IMR-90 (cell line): ENCODE measurements around the gene PCP2. TPM values are rescaled to one million over a fixed set of nuclear protein-coding genes. Genes with fewer than 3 reads are reported as not detected.

ENCODE experiments used
- ATAC-seq: fragments of 200-7000 bp; cut with Tn5 transposase; 2 replicates; pipeline ENCODE4 v1.9.1; 2020; ENCODE audit warnings: low read depth, mild to moderate bottlenecking, moderate library complexity
- BruUV-seq: library from RNA; stranded (reverse); fragments of 400-500 nt; replicated peaks from 2 replicates; lab custom pipeline; 2021; lab: Mats Ljungman, UMichigan
- CTCF ChIA-PET: fragments of 300-600 bp; formaldehyde crosslinking; extraction: SDS; loops from one replicate; lab custom pipeline; 2021; ENCODE audit warnings: antibody characterized with exemption; lab: Yijun Ruan, JAX
- POLR2A ChIA-PET: fragments of 300-600 bp; sonication (Branson Sonifier 250); formaldehyde crosslinking; loops from one replicate; lab custom pipeline; 2022; ENCODE audit warnings: antibody characterized with exemption; ENCODE audit not compliant: unreplicated experiment; lab: Charles Lee
- DNase-seq: peaks from one replicate; pipeline ENCODE4 v3.0.0; 2013
- H2AFZ ChIP-seq: replicated peaks from 2 replicates; pipeline ENCODE3; 2013; ENCODE audit warnings: low read length, mild to moderate bottlenecking; ENCODE audit not compliant: poor library complexity
- H2AK5ac ChIP-seq: 2 replicates; pipeline ENCODE4 v1.6.1; 2013; ENCODE audit warnings: low read depth, low read length, inconsistent platforms
- H2AK9ac ChIP-seq: replicated peaks from 2 replicates; pipeline ENCODE3; 2013; ENCODE audit warnings: mild to moderate bottlenecking, low read depth, low read length, moderate library complexity; ENCODE audit not compliant: poor library complexity
- H2BK120ac ChIP-seq: 2 replicates; pipeline ENCODE4 v1.6.1; 2013; ENCODE audit warnings: low read depth, low read length, inconsistent platforms
- H2BK15ac ChIP-seq: 3 replicates; pipeline ENCODE4 v1.6.1; 2013; ENCODE audit warnings: low read depth, low read length, inconsistent platforms
- H2BK20ac ChIP-seq: 2 replicates; pipeline ENCODE4 v1.6.1; 2013; ENCODE audit warnings: low read depth, mild to moderate bottlenecking, inconsistent platforms, low read length, moderate library complexity
- H2BK5ac ChIP-seq: 2 replicates; pipeline ENCODE4 v1.6.1; 2013; ENCODE audit warnings: mild to moderate bottlenecking, low read depth, low read length, inconsistent platforms; ENCODE audit not compliant: poor library complexity, severe bottlenecking
- H3K14ac ChIP-seq: replicated peaks from 2 replicates; pipeline ENCODE4 v1.6.1; 2013; ENCODE audit warnings: low read depth, low read length, inconsistent platforms
- H3K18ac ChIP-seq: 2 replicates; pipeline ENCODE4 v1.6.1; 2013; ENCODE audit warnings: low read depth, low read length, control low read depth
- H3K23ac ChIP-seq: 2 replicates; pipeline ENCODE4 v1.6.1; 2013; ENCODE audit warnings: low read depth, low read length, inconsistent platforms
- H3K27ac ChIP-seq: 2 replicates; pipeline ENCODE4 v1.5.1; 2013; ENCODE audit warnings: mild to moderate bottlenecking, control low read depth, low read length; ENCODE audit not compliant: insufficient read depth
- H3K27me3 ChIP-seq: 2 replicates; pipeline ENCODE4 v1.6.1; 2013; ENCODE audit warnings: low read length; ENCODE audit not compliant: control insufficient read depth, insufficient read depth
- H3K36me3 ChIP-seq: 2 replicates; pipeline ENCODE4 v1.6.1; 2013; ENCODE audit warnings: low read length, mixed read lengths; ENCODE audit not compliant: control insufficient read depth, insufficient read depth
- H3K4ac ChIP-seq: 2 replicates; pipeline ENCODE4 v1.6.1; 2013; ENCODE audit warnings: low read depth, low read length, inconsistent platforms
- H3K4me1 ChIP-seq: 2 replicates; pipeline ENCODE4 v1.6.1; 2013; ENCODE audit warnings: low read length, mixed read lengths; ENCODE audit not compliant: control insufficient read depth, insufficient read depth
- H3K4me2 ChIP-seq: 2 replicates; pipeline ENCODE4 v1.6.1; 2013; ENCODE audit warnings: low read depth, mild to moderate bottlenecking, control low read depth, low read length, moderate library complexity
- H3K4me3 ChIP-seq: 2 replicates; pipeline ENCODE4 v1.5.1; 2013; ENCODE audit warnings: low read depth, mild to moderate bottlenecking, control low read depth, low read length, moderate library complexity; ENCODE audit not compliant: insufficient read depth
- H3K56ac ChIP-seq: 2 replicates; pipeline ENCODE4 v1.6.1; 2013; ENCODE audit warnings: low read length, inconsistent platforms; ENCODE audit not compliant: insufficient read depth; ENCODE audit errors: extremely low read depth
- H3K79me1 ChIP-seq, 2 experiments: 2 replicates each; pipeline ENCODE4 v1.6.1; 2013; ENCODE audit warnings: low read length in 2 of 2, inconsistent platforms in 1 of 2, low read depth in 1 of 2
- H3K9ac ChIP-seq: 2 replicates; pipeline ENCODE4 v1.6.1; 2013; ENCODE audit warnings: low read depth, low read length, control low read depth
- H3K9me1 ChIP-seq: 2 replicates; pipeline ENCODE4 v1.6.1; 2013; ENCODE audit warnings: low read length, inconsistent platforms; ENCODE audit not compliant: insufficient read depth
- H3K9me3 ChIP-seq: 2 replicates; pipeline ENCODE4 v1.6.1; 2013; ENCODE audit warnings: low read length; ENCODE audit not compliant: control insufficient read depth, insufficient read depth
- H4K20me1 ChIP-seq: 2 replicates; pipeline ENCODE4 v1.6.1; 2013; ENCODE audit warnings: low read length, inconsistent platforms; ENCODE audit not compliant: insufficient read depth
- H4K5ac ChIP-seq: 2 replicates; pipeline ENCODE4 v1.6.1; 2013; ENCODE audit warnings: mild to moderate bottlenecking, low read depth, low read length, control low read depth
- H4K8ac ChIP-seq, 2 experiments: 2 replicates each; pipeline ENCODE4 v1.6.1; 2013; ENCODE audit warnings: low read depth in 2 of 2, low read length in 2 of 2, control low read depth in 1 of 2, inconsistent platforms in 1 of 2
- H4K91ac ChIP-seq: 2 replicates; pipeline ENCODE4 v1.6.1; 2013; ENCODE audit warnings: low read depth, low read length, inconsistent platforms; ENCODE audit not compliant: insufficient read depth
- CEBPB ChIP-seq: IDR thresholded peaks from 2 replicates; pipeline ENCODE4 v1.6.1; 2012; ENCODE audit warnings: low read depth, low read length, improper control_type of control experiment
- CHD1 ChIP-seq: IDR thresholded peaks from 2 replicates; pipeline ENCODE4 v1.6.1; 2012; ENCODE audit warnings: low read depth, low read length, improper control_type of control experiment
- FOS ChIP-seq: fragments of 150-350 bp; IDR thresholded peaks from 2 replicates; pipeline ENCODE4 v1.6.1; 2016; ENCODE audit warnings: low read depth, low read length
- MAZ ChIP-seq: IDR thresholded peaks from 2 replicates; pipeline ENCODE4 v1.6.1; 2012; ENCODE audit warnings: low read depth, mild to moderate bottlenecking, low read length, improper control_type of control experiment, moderate library complexity, borderline replicate concordance
- NFE2L2 ChIP-seq: fragments of 150-350 bp; IDR thresholded peaks from 2 replicates; pipeline ENCODE4 v1.6.1; 2016; ENCODE audit warnings: low read depth, mild to moderate bottlenecking, low read length
- RAD21 ChIP-seq: IDR thresholded peaks from 2 replicates; pipeline ENCODE4 v1.6.1; 2012; ENCODE audit warnings: low read length, improper control_type of control experiment
- RCOR1 ChIP-seq: IDR thresholded peaks from 2 replicates; pipeline ENCODE4 v1.6.1; 2012; ENCODE audit warnings: mild to moderate bottlenecking, low read length, improper control_type of control experiment; ENCODE audit not compliant: insufficient replicate concordance
- RFX5 ChIP-seq: IDR thresholded peaks from 2 replicates; pipeline ENCODE4 v1.8.0; 2012; ENCODE audit warnings: low read depth, mild to moderate bottlenecking, low read length, moderate library complexity
- SMC3 ChIP-seq: fragments of 150-350 bp; IDR thresholded peaks from 2 replicates; pipeline ENCODE4 v1.6.1; 2016; ENCODE audit warnings: low read depth, mild to moderate bottlenecking, antibody characterized with exemption, low read length, moderate library complexity
- WGBS, 2 experiments: methylation state at CpG; one replicate each; pipeline versions ENCODE4 v1.1.5 to v1.1.7; 2013; ENCODE audit warnings: missing lambda C conversion rate in 2 of 2; ENCODE audit not compliant: insufficient read length in 1 of 2; ENCODE audit errors: extremely low coverage in 2 of 2; 5-methylcytosine and 5-hydroxymethylcytosine counted together
- dilution Hi-C: fragments of 300-500 bp; cut with HindIII; formaldehyde crosslinking; loops from one replicate; pipeline ENCODE4 v1.14.3; 2018; ENCODE audit warnings: low sequenced_read_pairs; ENCODE audit not compliant: unreplicated experiment
- in situ Hi-C: fragments of 300-500 bp; cut with MboI; formaldehyde crosslinking; loops from 3 replicates; pipeline ENCODE4 v1.14.3; 2019; ENCODE audit warnings: low sequenced_read_pairs, inconsistent platforms, mixed read lengths
- intact Hi-C: fragments of 100-400 bp; cut with micrococcal nuclease; formaldehyde crosslinking; loops from 2 replicates; pipeline ENCODE4 v1.10.0; 2022
- polyA plus RNA-seq, 3 experiments: library from polyadenylated mRNA; depleted of rRNA; stranded (reverse); fragments of >200 nt; gene quantifications; 2 replicates each; pipeline ENCODE4 v1.2.3, GENCODE V29; 2012; ENCODE audit warnings: low replicate concordance in 1 of 3
- total RNA-seq: library from RNA; depleted of rRNA; stranded (reverse); fragments of >200 nt; gene quantifications from 2 replicates; pipeline ENCODE4 v1.2.3, GENCODE V29; 2012
- TF ChIP-seq, protein P1 (sequence below): conservative IDR thresholded peaks from 2 replicates; pipeline ENCODE4 v1.5.1; 2012; ENCODE audit warnings: mild to moderate bottlenecking, low read depth, low read length, improper control_type of control experiment
- TF ChIP-seq, protein P2 (sequence below): fragments of 150-350 bp; IDR thresholded peaks from 2 replicates; pipeline ENCODE4 v1.6.1; 2016; ENCODE audit warnings: low read depth, mild to moderate bottlenecking, low read length, moderate library complexity, borderline replicate concordance
- TF ChIP-seq, protein P3 (sequence below): fragments of 150-350 bp; IDR thresholded peaks from 2 replicates; pipeline ENCODE4 v1.6.1; 2017; ENCODE audit warnings: mild to moderate bottlenecking, antibody characterized with exemption, low read length, low read depth

The PCP2 gene
- total and polyA plus RNA-seq, 2 of the 4 experiments (the other 2 are of a cell fraction) = not detected

DNA sequence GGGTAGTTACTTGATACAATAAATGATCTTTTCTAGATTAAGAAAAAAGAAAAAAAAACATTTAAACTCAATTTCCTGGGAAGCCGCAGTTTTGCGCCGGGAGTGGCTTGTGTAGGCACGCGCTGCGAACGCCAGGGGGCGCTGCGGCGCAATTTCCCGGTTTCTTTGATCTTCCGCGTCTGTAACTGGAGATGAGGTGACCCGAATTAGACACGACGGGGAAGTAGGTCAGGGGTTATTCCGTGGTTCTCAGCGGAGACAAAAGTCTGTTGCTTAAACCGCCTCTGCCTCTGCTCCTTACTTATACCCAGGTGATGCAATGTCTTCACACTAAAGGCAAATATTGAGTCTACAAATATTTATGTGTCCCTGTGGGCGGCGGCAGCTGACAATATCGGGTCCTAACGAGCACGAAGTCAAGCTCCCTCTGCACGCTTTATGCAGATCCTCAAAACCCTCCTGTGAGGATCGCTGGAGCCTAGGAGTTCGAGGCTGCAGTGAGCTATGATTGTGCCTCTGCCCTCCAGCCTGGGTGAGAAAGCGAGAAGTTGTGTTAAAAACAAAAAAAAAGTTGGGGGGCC, 18.6 kb upstream of the PCP2 start:
- Histone ChIP-seq H3K4me1 (no peaks in the 10 kb centered on the region), H3K4me3 (peak overlapping the region; percentile 8; the same call in 1 of the 2 replicates), H3K18ac (no peak overlapping the region), H4K91ac (no peak overlapping the region), H4K8ac (peak overlapping the region in 1 of 2 experiments; percentile 31; a peak in 1 of 4 replicates), H2BK120ac (no peak overlapping the region), H2BK15ac (no peak overlapping the region), H3K9me1 (no peaks in the 10 kb centered on the region), H3K27me3 (peaks cover 6% of the 10 kb centered on the region; the same call in 1 of the 2 replicates), H3K56ac (no peak overlapping the region), H3K14ac (0 out of 2 replicates have a peak overlapping the region, but pooled peaks have one; percentile 54), H2BK5ac (no peak overlapping the region), H3K9me3 (no peaks in the 10 kb centered on the region), H2AFZ (peak overlapping the region; percentile 83), H2BK20ac (no peak overlapping the region), H3K9ac (no peak overlapping the region), H4K5ac (peak overlapping the region; percentile 59; the same call in 1 of the 2 replicates), H4K20me1 (no peaks in the 10 kb centered on the region), H3K4me2 (peak overlapping the region; percentile 70), H3K36me3 (no peaks in the 10 kb centered on the region), H3K79me1 (no peaks in the 10 kb centered on the region), H2AK9ac (no peak overlapping the region), H3K4ac (no peak overlapping the region), H3K23ac (no peak overlapping the region), H2AK5ac (no peak overlapping the region), H3K27ac (no peak overlapping the region)
- POLR2A ChIA-PET = no interaction called here
- TF ChIP-seq RCOR1 (no peak), RAD21 (peak; percentile 62), MAZ (0 out of 2 replicates have a peak, but pooled peaks have one; percentile 21), SMC3 (peak; percentile 71), RFX5 (no peak), CHD1 (no peak), NFE2L2 (no peak), FOS (no peak), CEBPB (peak; percentile 79)
- TF ChIP-seq, protein P1, sequence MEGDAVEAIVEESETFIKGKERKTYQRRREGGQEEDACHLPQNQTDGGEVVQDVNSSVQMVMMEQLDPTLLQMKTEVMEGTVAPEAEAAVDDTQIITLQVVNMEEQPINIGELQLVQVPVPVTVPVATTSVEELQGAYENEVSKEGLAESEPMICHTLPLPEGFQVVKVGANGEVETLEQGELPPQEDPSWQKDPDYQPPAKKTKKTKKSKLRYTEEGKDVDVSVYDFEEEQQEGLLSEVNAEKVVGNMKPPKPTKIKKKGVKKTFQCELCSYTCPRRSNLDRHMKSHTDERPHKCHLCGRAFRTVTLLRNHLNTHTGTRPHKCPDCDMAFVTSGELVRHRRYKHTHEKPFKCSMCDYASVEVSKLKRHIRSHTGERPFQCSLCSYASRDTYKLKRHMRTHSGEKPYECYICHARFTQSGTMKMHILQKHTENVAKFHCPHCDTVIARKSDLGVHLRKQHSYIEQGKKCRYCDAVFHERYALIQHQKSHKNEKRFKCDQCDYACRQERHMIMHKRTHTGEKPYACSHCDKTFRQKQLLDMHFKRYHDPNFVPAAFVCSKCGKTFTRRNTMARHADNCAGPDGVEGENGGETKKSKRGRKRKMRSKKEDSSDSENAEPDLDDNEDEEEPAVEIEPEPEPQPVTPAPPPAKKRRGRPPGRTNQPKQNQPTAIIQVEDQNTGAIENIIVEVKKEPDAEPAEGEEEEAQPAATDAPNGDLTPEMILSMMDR = peak; percentile 97
- TF ChIP-seq, protein P2, sequence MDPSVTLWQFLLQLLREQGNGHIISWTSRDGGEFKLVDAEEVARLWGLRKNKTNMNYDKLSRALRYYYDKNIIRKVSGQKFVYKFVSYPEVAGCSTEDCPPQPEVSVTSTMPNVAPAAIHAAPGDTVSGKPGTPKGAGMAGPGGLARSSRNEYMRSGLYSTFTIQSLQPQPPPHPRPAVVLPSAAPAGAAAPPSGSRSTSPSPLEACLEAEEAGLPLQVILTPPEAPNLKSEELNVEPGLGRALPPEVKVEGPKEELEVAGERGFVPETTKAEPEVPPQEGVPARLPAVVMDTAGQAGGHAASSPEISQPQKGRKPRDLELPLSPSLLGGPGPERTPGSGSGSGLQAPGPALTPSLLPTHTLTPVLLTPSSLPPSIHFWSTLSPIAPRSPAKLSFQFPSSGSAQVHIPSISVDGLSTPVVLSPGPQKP = no peak
- TF ChIP-seq, protein P3, sequence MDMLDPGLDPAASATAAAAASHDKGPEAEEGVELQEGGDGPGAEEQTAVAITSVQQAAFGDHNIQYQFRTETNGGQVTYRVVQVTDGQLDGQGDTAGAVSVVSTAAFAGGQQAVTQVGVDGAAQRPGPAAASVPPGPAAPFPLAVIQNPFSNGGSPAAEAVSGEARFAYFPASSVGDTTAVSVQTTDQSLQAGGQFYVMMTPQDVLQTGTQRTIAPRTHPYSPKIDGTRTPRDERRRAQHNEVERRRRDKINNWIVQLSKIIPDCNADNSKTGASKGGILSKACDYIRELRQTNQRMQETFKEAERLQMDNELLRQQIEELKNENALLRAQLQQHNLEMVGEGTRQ = no peak
- intact Hi-C loops (loop anchor here (1.0 kb wide), 2 partner anchors 28 to 147 kb away; partner anchors contain the start of gene TRAPPC5), in situ Hi-C loops (no loop called here), dilution Hi-C loops (no loop called here)
- no TSS peak for BruUV-seq
- ATAC-seq = peak; percentile 90
- 28% methylated on average over 6 of the region's 28 CpGs; no CpG with 5 or more reads in 1 of the 2 experiments for WGBS, 2 experiments
- CTCF ChIA-PET = interaction anchor here (0.7 to 1.4 kb wide), 3 partner anchors 14 to 148 kb away, joined by 3 to 9 read pairs (median 3); partner anchors contain the start of genes PET100 and XAB2
- peak; percentile 60 for DNase-seq
